Stomach (tissue), 9 donors: ENCODE results near the gene A1BG. TPM values are rescaled to one million over a fixed set of nuclear protein-coding genes. Genes with fewer than 3 reads are reported as not detected.
A peak's percentile ranks its signal among the peaks of the same experiment; 100 is the strongest.

ENCODE experiments used
- DNase-seq, 2 donors: peaks; one replicate each; pipeline versions ENCODE4 v3.0.0 to v3.0.0-alpha.2; 2013 to 2019
- H3K27ac ChIP-seq, 5 donors: fragments of 200-600 bp in 4 of 5; sonication (generic) in 4 of 5; one replicate each; pipeline ENCODE4 v1.5.1; 2013 to 2019; ENCODE audit warnings: mild to moderate bottlenecking in 1 of 5, moderate library complexity in 1 of 5
- H3K27me3 ChIP-seq, 3 donors: fragments of 200-600 bp; sonication (generic); one replicate each; pipeline ENCODE4 v1.5.1; 2017 to 2019; ENCODE audit warnings: mixed run types in 1 of 3
- H3K36me3 ChIP-seq, 4 donors: fragments of 200-600 bp; sonication (generic); 1 replicate in 3 of 4; 2 replicates in 1 of 4; pipeline ENCODE4 v1.5.1; 2016 to 2019
- H3K4me1 ChIP-seq, 4 donors: fragments of 200-600 bp; sonication (generic); one replicate each; pipeline ENCODE4 v1.5.1; 2016 to 2019
- H3K4me3 ChIP-seq, 4 donors: fragments of 200-600 bp; sonication (generic) in 3 of 4; one replicate each; pipeline ENCODE4 v1.5.1; 2016 to 2019; ENCODE audit warnings: mild to moderate bottlenecking in 1 of 4
- H3K9me3 ChIP-seq, 4 donors: fragments of 200-600 bp; sonication (generic); one replicate each; pipeline ENCODE4 v1.5.1; 2016 to 2019
- CTCF ChIP-seq, 7 experiments: fragments of 450-650 bp in 4 of 7; fragments of 200-600 bp in 3 of 7; sonication (generic) in 3 of 7; IDR thresholded peaks; one replicate each; pipeline ENCODE4 v1.5.1; 2016 to 2019; ENCODE audit warnings: antibody characterized with exemption in 7 of 7, control low read depth in 2 of 7, mild to moderate bottlenecking in 1 of 7
- EP300 ChIP-seq: sonication (generic); formaldehyde crosslinking; IDR thresholded peaks from one replicate; pipeline ENCODE4 v1.6.1; 2017; ENCODE audit warnings: antibody characterized with exemption
- POLR2A ChIP-seq, 4 donors: fragments of 450-650 bp; IDR thresholded peaks; one replicate each; pipeline ENCODE4 v1.6.1; 2016; ENCODE audit warnings: antibody characterized with exemption in 4 of 4, control low read depth in 2 of 4, mild to moderate bottlenecking in 1 of 4, moderate library complexity in 1 of 4
- POLR2AphosphoS5 ChIP-seq, 3 donors: sonication (generic); formaldehyde crosslinking; IDR thresholded peaks; one replicate each; pipeline ENCODE4 v1.6.1; 2016; ENCODE audit warnings: antibody characterized with exemption in 3 of 3
- WGBS, 5 donors: extraction: QIAGEN DNeasy Blood & Tissue Kit in 3 of 5; methylation state at CpG; one replicate each; pipeline versions ENCODE4 v1.1.5 to v1.1.7; 2013 to 2018; 5-methylcytosine and 5-hydroxymethylcytosine counted together
- intact Hi-C: fragments of 100-400 bp; cut with DNase I; formaldehyde crosslinking; loops from one replicate; pipeline ENCODE4 v1.15.1; 2023; ENCODE audit warnings: low total_unique reads
- polyA plus RNA-seq, 3 donors: library from polyadenylated mRNA; stranded (reverse); fragments of 200-250 nt; gene quantifications; one replicate each; pipeline ENCODE4 v1.2.3, GENCODE V29; 2013
- total RNA-seq, 5 donors: library from RNA; depleted of rRNA; stranded (reverse); fragments of >200 nt; gene quantifications; one replicate each; pipeline versions ENCODE4 v1.1.0 to v1.2.3, GENCODE V29; 2014 to 2016
- donor health status: healthy with polysubstance abuse.
- donor health status: Bipolar disorder and iron deficiency.
- donor health status: healthy.

A1BG gene
- total and polyA plus RNA-seq, 8 donors: 1.1 to 61.7 (median 25.3) TPM; not detected in 2

- 79 to 100% (median 88%) methylated on average over 1 of the region's 1 CpG for WGBS, 5 donors
- H3K4me1 ChIP-seq: peaks cover 3 to 20% (median 13%) of the 10 kb centered on the region in 4 donors
- no peak overlapping the region for H3K4me3 ChIP-seq
- H3K27ac ChIP-seq: no peak overlapping the region
- no peaks in the 10 kb centered on the region for H3K9me3 ChIP-seq
- intact Hi-C loops: no loop called here
- H3K36me3 ChIP-seq: peaks cover 11 to 33% (median 31%) of the 10 kb centered on the region in 4 donors
- no peak for DNase-seq
- TF ChIP-seq POLR2A (IDR thresholded peaks at IDR 0.05) (no peak), CTCF (IDR thresholded peaks at IDR 0.05) (no peak), POLR2AphosphoS5 (IDR thresholded peaks at IDR 0.05) (no peak), EP300 (no peak)
- no peaks in the 10 kb centered on the region for H3K27me3 ChIP-seq
Observed at GRCh38 chr19:58332697-58333096, 20.6 kb downstream of the A1BG start.

- WGBS, 5 donors: 43 to 82% (median 57%) methylated on average over 4 of the region's 4 CpGs
- peaks cover 14 to 33% (median 28%) of the 10 kb centered on the region in 4 donors for H3K4me1 ChIP-seq
- peak; percentile 31 to 79 for DNase-seq
Observed at GRCh38 chr19:58330458-58330857, 22.8 kb downstream of the A1BG start.

GRCh38 chr19:58328999-58329398 is 24.3 kb downstream of the A1BG start:
- peak in 1 of 2 donors; percentile 24 for DNase-seq
- 67 to 81% (median 71%) methylated on average over 10 of the region's 10 CpGs for WGBS, 5 donors
- Histone ChIP-seq H3K27me3 (no peaks in the 10 kb centered on the region), H3K36me3 (no peaks in the 10 kb centered on the region), H3K4me1 (peaks cover 14 to 39% (median 32%) of the 10 kb centered on the region in 4 donors), H3K27ac (no peak overlapping the region), H3K4me3 (no peak overlapping the region), H3K9me3 (no peaks in the 10 kb centered on the region)
- TF ChIP-seq POLR2A (IDR thresholded peaks at IDR 0.05): no peak
- no peak for TF ChIP-seq CTCF (IDR thresholded peaks at IDR 0.05)
- no peak for TF ChIP-seq POLR2AphosphoS5 (IDR thresholded peaks at IDR 0.05)
- no peak for TF ChIP-seq EP300
- intact Hi-C loops: no loop called here

More at GRCh38 chr19:58330458-58330857, 22.8 kb downstream of the A1BG start:
- TF ChIP-seq POLR2A (IDR thresholded peaks at IDR 0.05) (no peak), CTCF (IDR thresholded peaks at IDR 0.05) (no peak), POLR2AphosphoS5 (IDR thresholded peaks at IDR 0.05) (peak in 2 of 3 donors; percentile 59 to 68)
- H3K27ac ChIP-seq: peak overlapping the region in 4 of 5 donors; percentile 32 to 68 (median 49)
- H3K4me3 ChIP-seq: no peak overlapping the region
- H3K9me3 ChIP-seq: no peaks in the 10 kb centered on the region
- intact Hi-C loops: no loop called here
- peaks cover 6 to 14% (median 12%) of the 10 kb centered on the region in 4 donors for H3K36me3 ChIP-seq
- H3K27me3 ChIP-seq: no peaks in the 10 kb centered on the region

- Histone ChIP-seq H3K27ac (peak within 1 kb of the TSS; percentile 87 to 99 (median 92)), H3K4me1 (peaks cover 14 to 39% (median 32%) of the 10 kb centered on the region in 4 donors), H3K4me3 (peak within 1 kb of the TSS; percentile 57 to 79 (median 67)), H3K27me3 (no peaks in the 10 kb centered on the region), H3K9me3 (no peaks in the 10 kb centered on the region), H3K36me3 (peaks cover 0 to 10% (median 6%) of the 10 kb centered on the region in 4 donors)
- peak; percentile 97 to 99 for DNase-seq
- intact Hi-C loops: no loop called here
- peak; percentile 58 to 83 (median 71) for TF ChIP-seq POLR2AphosphoS5 (IDR thresholded peaks at IDR 0.05)
- TF ChIP-seq CTCF (IDR thresholded peaks at IDR 0.05): peak in 1 of 7 experiments; percentile 30
- no peak for TF ChIP-seq POLR2A (IDR thresholded peaks at IDR 0.05)
- TF ChIP-seq EP300: no peak
- WGBS, 5 donors: 0 to 1% (median 0%) methylated on average over 31 to 62 of the region's 62 CpGs
Observed at GRCh38 chr19:58326914-58327726, 26.2 kb downstream of the A1BG start, which contains the start of gene ZSCAN22. ZSCAN22 (plus strand) TSS chr19:58326994; CDS start chr19:58334803, 7,809 bp downstream.
